Testis (tissue), 3 donors: ENCODE measurements around the gene STX18. TPM values are rescaled to one million over a fixed set of nuclear protein-coding genes. Genes with fewer than 3 reads are reported as not detected.

Source experiments
- DNase-seq: peaks from one replicate; pipeline ENCODE4 v3.0.0-alpha.2; 2019
- H3K27ac ChIP-seq, 2 donors: fragments of 200-600 bp; sonication (generic); one replicate each; pipeline ENCODE4 v1.5.1; 2019
- H3K27me3 ChIP-seq: fragments of 200-600 bp; sonication (generic); one replicate; pipeline ENCODE4 v1.5.1; 2019
- H3K36me3 ChIP-seq: fragments of 200-600 bp; sonication (generic); one replicate; pipeline ENCODE4 v1.5.1; 2017; ENCODE audit warnings: low read depth; ENCODE audit errors: missing control alignments
- H3K4me1 ChIP-seq: fragments of 200-600 bp; sonication (generic); one replicate; pipeline ENCODE4 v1.5.1; 2019
- H3K4me3 ChIP-seq, 2 donors: fragments of 200-600 bp; sonication (generic); one replicate each; pipeline ENCODE4 v1.5.1; 2017 to 2019
- H3K9me3 ChIP-seq: fragments of 200-600 bp; sonication (generic); one replicate; pipeline ENCODE4 v1.5.1; 2017
- POLR2A ChIP-seq: fragments of 450-650 bp; IDR thresholded peaks from one replicate; pipeline ENCODE4 v1.6.1; 2017; ENCODE audit warnings: antibody characterized with exemption, mild to moderate bottlenecking, moderate library complexity
- WGBS, 2 donors: methylation state at CpG; one replicate each; pipeline ENCODE4 v1.1.5; 2018; 5-methylcytosine and 5-hydroxymethylcytosine counted together
- intact Hi-C: fragments of 100-400 bp; cut with DNase I; formaldehyde crosslinking; loops from one replicate; pipeline ENCODE4 v1.15.1; 2023; ENCODE audit warnings: low total_unique reads
- polyA plus RNA-seq: library from polyadenylated mRNA; stranded (reverse); fragments of 350-450 nt; fragmentation: Illumina TruSeq; extraction: RNeasy Lipid Tissue Mini Kit (QIAGEN cat#74804); gene quantifications from one replicate; pipeline ENCODE4 v1.2.3, GENCODE V29; 2014; ENCODE audit warnings: low read depth, low replicate concordance; ENCODE audit not compliant: insufficient read depth
- total RNA-seq, 2 donors: library from RNA; depleted of rRNA; stranded (reverse); fragments of >200 nt; gene quantifications; one replicate each; pipeline ENCODE4 v1.2.3, GENCODE V29; 2016
- TF ChIP-seq, protein P1 (sequence below), 3 experiments: fragments of 450-650 bp in 2 of 3; fragments of 200-600 bp in 1 of 3; sonication (generic) in 1 of 3; IDR thresholded peaks; one replicate each; pipeline ENCODE4 v1.5.1; 2016 to 2019; ENCODE audit warnings: antibody characterized with exemption in 3 of 3, mild to moderate bottlenecking in 2 of 3, moderate library complexity in 1 of 3

Gene STX18
- total and polyA plus RNA-seq, 3 donors from 2014 or later: 53.5 to 111 (median 55.0) TPM

DNA sequence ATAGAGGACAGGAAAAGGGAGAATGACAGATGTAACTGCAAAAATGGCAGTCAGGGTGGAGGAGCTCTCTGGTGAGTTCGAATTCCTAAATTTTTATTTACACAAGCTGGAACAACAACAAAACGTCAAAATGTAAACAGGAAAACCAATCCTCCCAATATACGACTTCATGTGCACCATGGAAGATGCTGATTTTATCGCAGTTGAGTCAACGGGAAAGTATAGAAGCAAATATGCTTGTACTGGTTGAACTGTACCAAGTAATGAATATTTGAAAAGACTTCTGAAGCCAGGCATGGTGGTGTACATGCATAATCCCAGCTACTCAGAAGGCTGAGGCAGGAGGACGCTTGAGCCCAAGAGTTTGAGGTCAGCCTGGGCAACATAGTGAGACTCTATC is 15.4 kb downstream of the STX18 start:
- TF ChIP-seq POLR2A: no peak
- TF ChIP-seq, protein P1, sequence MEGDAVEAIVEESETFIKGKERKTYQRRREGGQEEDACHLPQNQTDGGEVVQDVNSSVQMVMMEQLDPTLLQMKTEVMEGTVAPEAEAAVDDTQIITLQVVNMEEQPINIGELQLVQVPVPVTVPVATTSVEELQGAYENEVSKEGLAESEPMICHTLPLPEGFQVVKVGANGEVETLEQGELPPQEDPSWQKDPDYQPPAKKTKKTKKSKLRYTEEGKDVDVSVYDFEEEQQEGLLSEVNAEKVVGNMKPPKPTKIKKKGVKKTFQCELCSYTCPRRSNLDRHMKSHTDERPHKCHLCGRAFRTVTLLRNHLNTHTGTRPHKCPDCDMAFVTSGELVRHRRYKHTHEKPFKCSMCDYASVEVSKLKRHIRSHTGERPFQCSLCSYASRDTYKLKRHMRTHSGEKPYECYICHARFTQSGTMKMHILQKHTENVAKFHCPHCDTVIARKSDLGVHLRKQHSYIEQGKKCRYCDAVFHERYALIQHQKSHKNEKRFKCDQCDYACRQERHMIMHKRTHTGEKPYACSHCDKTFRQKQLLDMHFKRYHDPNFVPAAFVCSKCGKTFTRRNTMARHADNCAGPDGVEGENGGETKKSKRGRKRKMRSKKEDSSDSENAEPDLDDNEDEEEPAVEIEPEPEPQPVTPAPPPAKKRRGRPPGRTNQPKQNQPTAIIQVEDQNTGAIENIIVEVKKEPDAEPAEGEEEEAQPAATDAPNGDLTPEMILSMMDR (IDR thresholded peaks at IDR 0.05): no peak
- Histone ChIP-seq H3K4me3 (no peak overlapping the region), H3K27ac (no peak overlapping the region), H3K9me3 (no peaks in the 10 kb centered on the region), H3K27me3 (no peaks in the 10 kb centered on the region), H3K4me1 (no peaks in the 10 kb centered on the region), H3K36me3 (no peaks in the 10 kb centered on the region)
- 92 to 93% methylated on average over 6 of the region's 6 CpGs for WGBS, 2 donors
- no peak for DNase-seq
- intact Hi-C loops: no loop called here

DNA sequence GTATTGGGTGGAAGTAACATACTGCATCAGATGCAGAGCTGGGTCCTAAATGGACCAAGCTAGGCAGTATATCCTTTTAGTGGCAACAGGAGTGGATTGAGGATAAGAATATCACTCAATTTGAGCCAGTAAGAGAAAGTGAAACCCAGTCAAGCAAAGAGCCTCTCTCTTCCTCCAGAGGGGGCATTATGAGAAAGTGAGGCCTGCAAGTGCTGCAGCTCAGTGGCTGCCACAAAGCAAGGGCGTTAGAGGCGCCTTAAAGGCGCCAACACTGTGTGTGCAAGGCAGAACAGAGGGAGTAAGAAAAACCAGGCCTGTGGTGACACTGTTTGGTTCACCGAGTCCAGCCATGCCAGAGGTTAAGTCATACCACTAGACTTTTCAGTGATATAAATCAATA is 17.5 kb downstream of the STX18 start:
- DNase-seq: no peak
- Histone ChIP-seq H3K27ac (no peak overlapping the region), H3K4me1 (no peaks in the 10 kb centered on the region), H3K9me3 (no peaks in the 10 kb centered on the region), H3K4me3 (no peak overlapping the region), H3K27me3 (no peaks in the 10 kb centered on the region), H3K36me3 (no peaks in the 10 kb centered on the region)
- intact Hi-C loops: no loop called here
- TF ChIP-seq POLR2A: no peak
- TF ChIP-seq, protein P1 (IDR thresholded peaks at IDR 0.05): no peak
- WGBS, 2 donors: 87 to 98% methylated on average over 4 of the region's 4 CpGs

DNA sequence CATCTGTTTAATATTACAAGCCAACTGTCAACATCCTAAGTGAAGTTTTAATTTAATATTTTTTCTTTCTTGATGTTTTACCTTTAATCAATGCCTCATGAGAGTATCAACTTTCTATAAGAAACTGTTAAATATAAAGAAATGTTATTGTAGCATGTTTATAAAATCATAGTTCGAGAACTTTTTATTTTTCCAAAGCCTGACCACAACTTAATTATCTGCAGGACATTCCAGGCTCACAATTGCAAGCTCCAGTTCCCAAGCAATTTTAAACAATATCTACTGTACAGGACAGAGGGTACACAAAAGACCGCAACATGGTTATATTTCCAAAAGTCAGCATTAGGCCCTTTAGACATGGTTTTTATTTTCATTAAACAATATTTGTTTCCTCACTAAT is 20.1 kb downstream of the STX18 start:
- intact Hi-C loops: no loop called here
- no peak for TF ChIP-seq POLR2A
- TF ChIP-seq, protein P1 (IDR thresholded peaks at IDR 0.05): no peak
- 50 to 55% methylated on average over 2 of the region's 2 CpGs for WGBS, 2 donors
- Histone ChIP-seq H3K9me3 (no peaks in the 10 kb centered on the region), H3K36me3 (no peaks in the 10 kb centered on the region), H3K27me3 (no peaks in the 10 kb centered on the region), H3K4me3 (no peak overlapping the region), H3K4me1 (no peaks in the 10 kb centered on the region), H3K27ac (peak overlapping the region in 1 of 2 donors; percentile 53)
- DNase-seq: no peak

DNA sequence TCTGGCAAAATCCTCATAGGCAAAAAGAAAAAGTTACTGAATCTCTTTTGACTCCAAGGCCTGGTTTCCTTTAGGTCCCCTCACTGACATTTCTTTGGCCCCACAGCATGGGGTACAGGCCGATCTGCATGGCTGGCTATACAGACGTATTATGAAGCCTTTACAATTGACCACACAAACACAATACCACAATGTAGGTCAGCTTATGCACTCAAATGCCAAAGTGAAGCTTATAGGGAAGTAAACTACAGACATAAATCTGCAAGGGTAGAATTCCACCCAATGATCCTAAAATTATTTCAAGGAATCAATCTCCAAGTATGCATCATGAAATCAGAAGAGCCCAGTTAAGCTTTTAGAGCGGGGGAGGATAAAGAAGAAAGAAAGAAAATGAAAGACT is 20.7 kb downstream of the STX18 start:
- no peaks in the 10 kb centered on the region for H3K4me1 ChIP-seq
- no peak for DNase-seq
- peak overlapping the region in 1 of 2 donors; percentile 53 for H3K27ac ChIP-seq
- no peak overlapping the region for H3K4me3 ChIP-seq
- intact Hi-C loops: no loop called here
- H3K27me3 ChIP-seq: no peaks in the 10 kb centered on the region
- 63 to 72% methylated on average over 3 of the region's 3 CpGs for WGBS, 2 donors
- no peaks in the 10 kb centered on the region for H3K9me3 ChIP-seq
- no peak for TF ChIP-seq POLR2A
- TF ChIP-seq, protein P1 (IDR thresholded peaks at IDR 0.05): no peak
- H3K36me3 ChIP-seq: no peaks in the 10 kb centered on the region

DNA sequence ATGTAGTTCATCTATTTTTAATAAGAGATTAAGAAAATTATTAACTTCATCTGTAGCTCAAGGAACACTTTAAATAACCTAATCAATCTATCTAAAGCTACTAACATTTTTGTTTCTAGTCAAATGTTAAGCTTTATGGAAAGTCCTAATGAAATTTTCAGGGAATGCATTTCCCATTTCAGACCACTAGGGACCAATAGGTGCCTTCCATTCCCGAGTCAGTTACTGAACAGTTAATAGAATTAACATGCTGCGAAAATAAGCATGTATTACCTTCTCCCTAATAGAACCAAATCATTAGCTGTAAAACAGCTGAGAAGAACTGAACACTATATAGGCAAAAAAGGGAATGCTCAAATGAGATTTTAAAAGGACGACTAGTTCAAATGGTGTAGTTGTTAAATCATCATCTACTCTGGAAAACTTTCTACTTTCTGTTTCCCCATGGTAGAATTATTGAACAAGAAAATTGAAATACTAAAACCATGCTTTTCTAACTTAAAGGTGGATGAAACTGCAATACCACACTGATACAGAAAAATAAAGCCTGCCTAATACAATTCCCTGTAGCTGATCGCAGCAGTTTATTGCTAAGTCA is 22.5 kb downstream of the STX18 start:
- H3K4me3 ChIP-seq: no peak overlapping the region
- no peak for DNase-seq
- H3K27ac ChIP-seq: no peak overlapping the region
- no peaks in the 10 kb centered on the region for H3K9me3 ChIP-seq
- TF ChIP-seq, protein P1 (IDR thresholded peaks at IDR 0.05): peak; percentile 19 to 72 (median 56)
- no peak for TF ChIP-seq POLR2A
- no peaks in the 10 kb centered on the region for H3K27me3 ChIP-seq
- H3K36me3 ChIP-seq: no peaks in the 10 kb centered on the region
- no peaks in the 10 kb centered on the region for H3K4me1 ChIP-seq
- WGBS, 2 donors: 55 to 65% methylated on average over 4 of the region's 4 CpGs
- intact Hi-C loops: no loop called here
